ENCODE results near the gene C19orf18. TPM values are rescaled to one million over a fixed set of nuclear protein-coding genes. Genes with fewer than 3 reads are reported as not detected.

C19orf18 gene
- polyA plus RNA-seq, 3 donors = not detected

DNA sequence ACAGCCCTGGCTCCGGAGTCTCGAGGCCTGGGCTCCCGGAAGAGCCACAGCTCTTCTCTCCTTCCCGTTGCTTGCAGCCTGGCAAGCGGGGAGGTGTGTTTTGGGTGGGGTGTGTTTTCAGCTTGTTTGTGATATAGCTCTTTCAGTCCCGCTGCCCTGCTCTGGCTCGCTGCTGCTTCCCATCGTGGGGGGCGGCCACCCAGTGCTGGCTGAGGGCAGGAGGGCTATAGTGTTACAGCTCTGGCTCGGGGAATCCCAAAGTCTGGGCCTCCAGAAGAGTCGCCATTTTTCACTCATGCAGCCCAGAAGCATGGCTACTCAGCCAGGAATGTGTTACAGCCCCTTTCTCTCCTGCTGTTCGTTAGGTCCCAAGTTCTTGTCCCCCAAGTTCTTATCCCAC lies 24.6 kb downstream of the C19orf18 start:
- no peak overlapping the region for H3K4me3 Mint-ChIP-seq
- Histone ChIP-seq H3K27ac (ENCODE audit: low read depth in 1 of 2, low read length in 2 of 2) (no peak overlapping the region), H3K27me3 (ENCODE audit: control insufficient read depth in 2 of 2, insufficient read depth in 2 of 2, low read length in 2 of 2) (no peaks in the 10 kb centered on the region), H3K4me3 (replicated peaks in 1 of 3; ENCODE audit: low read depth in 2 of 3, low read length in 3 of 3) (peak overlapping the region in 1 of 3 experiments; percentile 17), H3K36me3 (replicated peaks in 1 of 2; ENCODE audit: control insufficient read depth in 1 of 2, insufficient read depth in 2 of 2, low read length in 2 of 2) (no peaks in the 10 kb centered on the region), H2AFZ (ENCODE audit: insufficient read depth, low read depth, low read length, poor library complexity, severe bottlenecking) (no peak overlapping the region), H3K9me3 (replicated peaks in 1 of 2; ENCODE audit: control insufficient read depth in 1 of 2, insufficient read depth in 1 of 2, low read length in 2 of 2) (peaks cover 85 to 91% of the 10 kb centered on the region in 2 donors), H3K9ac (ENCODE audit: insufficient read depth, low read length, poor library complexity, severe bottlenecking) (no peak overlapping the region), H4K20me1 (ENCODE audit: insufficient read depth, low read length) (no peaks in the 10 kb centered on the region), H3K4me2 (replicated peaks; ENCODE audit: extremely low read depth, low read length, poor library complexity, severe bottlenecking) (no peak overlapping the region), H3K4me1 (ENCODE audit: control insufficient read depth in 1 of 2, insufficient read depth in 2 of 2, low read length in 2 of 2) (peaks cover 12 to 19% of the 10 kb centered on the region in 2 donors), H3K79me2 (ENCODE audit: insufficient read depth, low read length) (peaks cover 5% of the 10 kb centered on the region)
- H3K36me3 Mint-ChIP-seq = peaks cover 10 to 12% of the 10 kb centered on the region in 2 donors
- intact Hi-C loops (cut with micrococcal nuclease) = no loop called here
- peaks cover 20% of the 10 kb centered on the region for H3K4me1 Mint-ChIP-seq
- no peak for DNase-seq
- 96% methylated on average over 10 of the region's 12 CpGs for WGBS (ENCODE audit: insufficient coverage)
- H3K27ac Mint-ChIP-seq = no peak overlapping the region
- peaks cover 0 to 2% (median 0%) of the 10 kb centered on the region in 3 donors for H3K27me3 Mint-ChIP-seq (ENCODE audit: low read depth in 3 of 3)
- H3K9me3 Mint-ChIP-seq = peaks cover 45 to 95% (median 93%) of the 10 kb centered on the region in 7 donors
- TF ChIP-seq, protein P1, sequence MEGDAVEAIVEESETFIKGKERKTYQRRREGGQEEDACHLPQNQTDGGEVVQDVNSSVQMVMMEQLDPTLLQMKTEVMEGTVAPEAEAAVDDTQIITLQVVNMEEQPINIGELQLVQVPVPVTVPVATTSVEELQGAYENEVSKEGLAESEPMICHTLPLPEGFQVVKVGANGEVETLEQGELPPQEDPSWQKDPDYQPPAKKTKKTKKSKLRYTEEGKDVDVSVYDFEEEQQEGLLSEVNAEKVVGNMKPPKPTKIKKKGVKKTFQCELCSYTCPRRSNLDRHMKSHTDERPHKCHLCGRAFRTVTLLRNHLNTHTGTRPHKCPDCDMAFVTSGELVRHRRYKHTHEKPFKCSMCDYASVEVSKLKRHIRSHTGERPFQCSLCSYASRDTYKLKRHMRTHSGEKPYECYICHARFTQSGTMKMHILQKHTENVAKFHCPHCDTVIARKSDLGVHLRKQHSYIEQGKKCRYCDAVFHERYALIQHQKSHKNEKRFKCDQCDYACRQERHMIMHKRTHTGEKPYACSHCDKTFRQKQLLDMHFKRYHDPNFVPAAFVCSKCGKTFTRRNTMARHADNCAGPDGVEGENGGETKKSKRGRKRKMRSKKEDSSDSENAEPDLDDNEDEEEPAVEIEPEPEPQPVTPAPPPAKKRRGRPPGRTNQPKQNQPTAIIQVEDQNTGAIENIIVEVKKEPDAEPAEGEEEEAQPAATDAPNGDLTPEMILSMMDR (IDR thresholded peaks at IDR 0.05) = no peak

DNA sequence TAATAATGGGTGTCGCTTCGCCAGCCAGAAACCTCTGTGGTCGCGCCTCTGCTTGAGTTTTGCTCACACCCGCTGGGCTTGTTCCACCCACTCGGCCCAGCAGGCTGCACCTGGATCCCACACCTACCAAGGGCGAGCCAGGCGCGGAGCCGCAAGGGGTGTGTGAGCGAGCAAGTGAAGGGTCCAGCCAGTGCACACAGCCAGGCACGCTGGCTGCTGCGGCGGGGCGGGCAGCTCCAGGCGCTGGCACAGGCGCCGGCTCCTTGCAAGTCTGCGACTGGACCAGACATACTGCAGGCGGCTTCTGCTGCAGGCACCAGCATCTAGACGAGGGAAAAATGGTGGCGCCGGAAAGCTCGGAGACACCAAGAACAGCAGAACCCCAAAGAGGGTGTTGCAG lies 25.0 kb downstream of the C19orf18 start:
- peaks cover 5% of the 10 kb centered on the region for H3K79me2 ChIP-seq (ENCODE audit: insufficient read depth, low read length)
- peaks cover 85 to 91% of the 10 kb centered on the region in 2 donors for H3K9me3 ChIP-seq (replicated peaks in 1 of 2; ENCODE audit: control insufficient read depth in 1 of 2, insufficient read depth in 1 of 2, low read length in 2 of 2)
- H3K9ac ChIP-seq (ENCODE audit: insufficient read depth, low read length, poor library complexity, severe bottlenecking) = no peak overlapping the region
- peaks cover 0 to 2% (median 0%) of the 10 kb centered on the region in 3 donors for H3K27me3 Mint-ChIP-seq (ENCODE audit: low read depth in 3 of 3)
- H3K4me1 Mint-ChIP-seq = peaks cover 20% of the 10 kb centered on the region
- no peak for DNase-seq
- H4K20me1 ChIP-seq (ENCODE audit: insufficient read depth, low read length) = no peaks in the 10 kb centered on the region
- WGBS (ENCODE audit: insufficient coverage) = 94% methylated on average over 19 of the region's 24 CpGs
- H3K4me3 Mint-ChIP-seq = no peak overlapping the region
- no peak overlapping the region for H3K27ac Mint-ChIP-seq
- H3K4me2 ChIP-seq (replicated peaks; ENCODE audit: extremely low read depth, low read length, poor library complexity, severe bottlenecking) = no peak overlapping the region
- intact Hi-C loops (cut with micrococcal nuclease) = no loop called here
- peaks cover 0 to 2% of the 10 kb centered on the region in 2 donors for H3K36me3 ChIP-seq (replicated peaks in 1 of 2; ENCODE audit: control insufficient read depth in 1 of 2, insufficient read depth in 2 of 2, low read length in 2 of 2)
- TF ChIP-seq, protein P1 (IDR thresholded peaks at IDR 0.05) = no peak
- peaks cover 45 to 95% (median 93%) of the 10 kb centered on the region in 7 donors for H3K9me3 Mint-ChIP-seq
- H3K36me3 Mint-ChIP-seq = peaks cover 14 to 16% of the 10 kb centered on the region in 2 donors
- peaks cover 12 to 19% of the 10 kb centered on the region in 2 donors for H3K4me1 ChIP-seq (ENCODE audit: control insufficient read depth in 1 of 2, insufficient read depth in 2 of 2, low read length in 2 of 2)
- no peaks in the 10 kb centered on the region for H3K27me3 ChIP-seq (ENCODE audit: control insufficient read depth in 2 of 2, insufficient read depth in 2 of 2, low read length in 2 of 2)
- no peak overlapping the region for H2AFZ ChIP-seq (ENCODE audit: insufficient read depth, low read depth, low read length, poor library complexity, severe bottlenecking)
- peak overlapping the region in 1 of 3 experiments; percentile 17 for H3K4me3 ChIP-seq (replicated peaks in 1 of 3; ENCODE audit: low read depth in 2 of 3, low read length in 3 of 3)
- H3K27ac ChIP-seq (ENCODE audit: low read depth in 1 of 2, low read length in 2 of 2) = no peak overlapping the region
